HG02798 (cell line): ENCODE data around the gene ZC3H6.
A peak's percentile ranks its signal among the peaks of the same experiment; 100 is the strongest.

Experiments used
- ATAC-seq: cut with Tn5 transposase; IDR thresholded peaks from one replicate; pipeline ENCODE4 v1.9.1; 2021; ENCODE audit warnings: mild to moderate bottlenecking; ENCODE audit not compliant: unreplicated experiment, poor library complexity

ZC3H6 gene

GRCh38 chr2:112275311-112275886, at the start of gene ZC3H6:
Gene ZC3H6 (plus strand): TSS chr2:112275597. CDS start chr2:112275995, 398 bp downstream.
- ATAC-seq = peak; percentile 97

- ATAC-seq = no peak
Observed at GRCh38 chr2:112229348-112229747, 46.0 kb upstream of the ZC3H6 start.

- no peak for ATAC-seq
Observed at GRCh38 chr2:112230371-112230770, 45.0 kb upstream of the ZC3H6 start.

- ATAC-seq = no peak
Observed at GRCh38 chr2:112239862-112240261, 35.5 kb upstream of the ZC3H6 start.

GRCh38 chr2:112242384-112242783, 33.0 kb upstream of the ZC3H6 start:
- ATAC-seq = no peak

GRCh38 chr2:112243233-112243632, 32.2 kb upstream of the ZC3H6 start:
- ATAC-seq = no peak

- no peak for ATAC-seq
Observed at GRCh38 chr2:112244854-112245253, 30.5 kb upstream of the ZC3H6 start.

GRCh38 chr2:112251271-112251670, 24.1 kb upstream of the ZC3H6 start:
- no peak for ATAC-seq

GRCh38 chr2:112253261-112253815, 22.1 kb upstream of the ZC3H6 start:
- no peak for ATAC-seq

GRCh38 chr2:112254466-112255240, 20.7 kb upstream of the ZC3H6 start, which contains the start of gene ZC3H8:
Gene ZC3H8 (minus strand): TSS chr2:112255042. CDS start chr2:112254981, 61 bp downstream.
- ATAC-seq = peak; percentile 93

- no peak for ATAC-seq
Observed at GRCh38 chr2:112255875-112256274, 19.5 kb upstream of the ZC3H6 start.

- ATAC-seq = no peak
Observed at GRCh38 chr2:112256654-112257053, 18.7 kb upstream of the ZC3H6 start.

- no peak for ATAC-seq
Observed at GRCh38 chr2:112257575-112257974, 17.8 kb upstream of the ZC3H6 start.

- ATAC-seq = peak; percentile 47
Observed at GRCh38 chr2:112259509-112260294, 15.7 kb upstream of the ZC3H6 start.

GRCh38 chr2:112260295-112260625, 15.1 kb upstream of the ZC3H6 start:
- ATAC-seq = no peak

GRCh38 chr2:112262876-112263275, 12.5 kb upstream of the ZC3H6 start:
- ATAC-seq = no peak

GRCh38 chr2:112268547-112268946, 6.8 kb upstream of the ZC3H6 start:
- no peak for ATAC-seq

- no peak for ATAC-seq
Observed at GRCh38 chr2:112272669-112273068, 2.7 kb upstream of the ZC3H6 start.

- ATAC-seq = no peak
Observed at GRCh38 chr2:112273349-112273748, 2.0 kb upstream of the ZC3H6 start.

GRCh38 chr2:112275887-112276773, 733 bp downstream of the ZC3H6 start:
- ATAC-seq = peak; percentile 53
